Loucy (cell line): Measurements from ENCODE around the gene POLG.

Experiments used
- H2AFZ ChIP-seq: fragments of 200-600 bp; sonication (generic); 2 replicates; pipeline ENCODE4 v1.6.0; 2016; ENCODE audit warnings: antibody characterized with exemption, mild to moderate bottlenecking, low read length, moderate library complexity
- H3F3A ChIP-seq: fragments of 200-600 bp; 2 replicates; pipeline ENCODE4 v1.6.0; 2016; ENCODE audit warnings: antibody characterized with exemption, low read depth, mild to moderate bottlenecking
- H3K27me3 ChIP-seq: fragments of 200-600 bp; sonication (generic); 2 replicates; pipeline ENCODE4 v1.6.1; 2014; ENCODE audit warnings: low read length, mild to moderate bottlenecking; ENCODE audit not compliant: insufficient read depth, poor library complexity, severe bottlenecking
- H3K36me3 ChIP-seq: fragments of 200-600 bp; sonication (generic); 2 replicates; pipeline ENCODE4 v1.6.1; 2016; ENCODE audit warnings: low read length; ENCODE audit not compliant: insufficient read depth
- H3K4me1 ChIP-seq: fragments of 200-600 bp; sonication (generic); 2 replicates; pipeline ENCODE4 v1.5.1; 2014; ENCODE audit warnings: low read length, mild to moderate bottlenecking; ENCODE audit not compliant: insufficient read depth, poor library complexity, severe bottlenecking
- H3K4me2 ChIP-seq: fragments of 200-600 bp; sonication (generic); 2 replicates; pipeline ENCODE4 v1.6.0; 2014; ENCODE audit warnings: antibody characterized with exemption, low read length, low read depth, mild to moderate bottlenecking; ENCODE audit not compliant: poor library complexity, severe bottlenecking
- H3K4me3 ChIP-seq: fragments of 200-600 bp; sonication (generic); 2 replicates; pipeline ENCODE4 v1.5.1; 2014; ENCODE audit warnings: low read length, mild to moderate bottlenecking, mixed read lengths; ENCODE audit not compliant: poor library complexity, severe bottlenecking
- H3K79me2 ChIP-seq: fragments of 200-600 bp; sonication (generic); 2 replicates; pipeline ENCODE4 v1.6.1; 2014; ENCODE audit warnings: low read length; ENCODE audit not compliant: insufficient read depth
- H3K9ac ChIP-seq: fragments of 200-600 bp; sonication (generic); 2 replicates; pipeline ENCODE4 v1.6.0; 2014; ENCODE audit warnings: mild to moderate bottlenecking, low read depth, low read length, moderate library complexity; ENCODE audit not compliant: poor library complexity, severe bottlenecking
- H3K9me2 ChIP-seq: fragments of 200-600 bp; sonication (generic); replicated peaks from 2 replicates; pipeline ENCODE4 v1.6.1; 2016; ENCODE audit warnings: low read depth, low read length, mixed read lengths
- H3K9me3 ChIP-seq: fragments of 200-600 bp; sonication (generic); 2 replicates; pipeline ENCODE4 v1.6.1; 2014; ENCODE audit warnings: mild to moderate bottlenecking, antibody characterized with exemption, low read length, low read depth; ENCODE audit not compliant: insufficient read depth
- H4K20me1 ChIP-seq: fragments of 200-600 bp; sonication (generic); 2 replicates; pipeline ENCODE4 v1.6.0; 2014; ENCODE audit warnings: antibody characterized with exemption, low read length, mild to moderate bottlenecking; ENCODE audit not compliant: insufficient read depth, poor library complexity, severe bottlenecking
- CTCF ChIP-seq: fragments of 200-600 bp; sonication (generic); conservative IDR thresholded peaks from 2 replicates; pipeline ENCODE4 v1.5.1; 2014; ENCODE audit warnings: mild to moderate bottlenecking, antibody characterized with exemption, low read length
- EZH2phosphoT487 ChIP-seq: fragments of 200-600 bp; IDR thresholded peaks from 2 replicates; pipeline ENCODE4 v1.6.1; 2018; ENCODE audit warnings: antibody characterized with exemption, mild to moderate bottlenecking, moderate library complexity, borderline replicate concordance

The POLG gene

DNA sequence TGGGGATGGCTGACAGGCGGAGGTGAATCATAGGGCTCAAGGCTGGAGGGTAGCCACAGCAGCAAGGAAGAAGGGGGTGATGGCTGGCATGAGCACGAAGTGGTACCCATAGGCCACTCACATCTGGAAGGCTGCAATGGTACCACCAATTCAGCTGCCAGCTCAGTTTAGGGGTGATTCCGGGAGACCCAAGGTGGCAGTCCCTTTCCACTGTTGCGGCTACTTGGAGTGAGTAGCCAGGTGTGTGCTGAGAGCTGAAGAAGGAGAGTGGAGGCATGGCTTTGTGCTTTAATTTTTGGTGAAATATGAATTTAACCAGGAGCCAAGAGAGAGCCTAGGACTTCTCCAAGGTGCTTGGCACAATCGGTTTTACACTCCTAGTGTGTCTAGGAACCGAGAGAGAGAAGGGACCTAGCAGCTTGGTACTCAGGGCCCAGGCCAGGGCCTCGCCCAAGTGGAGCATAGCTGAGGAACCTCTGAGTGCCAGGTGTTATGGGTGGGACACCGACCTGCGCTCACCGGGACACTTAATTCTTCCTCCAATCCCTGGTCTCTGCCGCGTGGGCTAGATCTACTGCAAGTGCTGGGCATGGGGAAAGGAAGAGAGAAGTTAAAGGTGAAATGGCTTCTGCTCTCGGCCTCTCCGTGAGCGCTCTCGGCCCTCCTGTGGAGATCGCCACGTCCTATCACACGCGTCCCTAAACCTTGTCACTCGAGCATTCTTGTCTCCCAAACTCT lies 32.2 kb upstream of the POLG start:
- H3F3A ChIP-seq: no peaks in the 10 kb centered on the region
- no peak overlapping the region for H3K4me3 ChIP-seq
- TF ChIP-seq CTCF (no peak), EZH2phosphoT487 (no peak)
- no peaks in the 10 kb centered on the region for H3K9me2 ChIP-seq
- no peaks in the 10 kb centered on the region for H3K36me3 ChIP-seq
- H3K9ac ChIP-seq: no peak overlapping the region
- peaks cover 5% of the 10 kb centered on the region for H3K27me3 ChIP-seq
- H2AFZ ChIP-seq: no peak overlapping the region
- H3K4me1 ChIP-seq: no peaks in the 10 kb centered on the region
- H3K9me3 ChIP-seq: no peaks in the 10 kb centered on the region
- no peak overlapping the region for H3K4me2 ChIP-seq
- H4K20me1 ChIP-seq: no peaks in the 10 kb centered on the region
- H3K79me2 ChIP-seq: no peaks in the 10 kb centered on the region

- no peaks in the 10 kb centered on the region for H3K79me2 ChIP-seq
- no peaks in the 10 kb centered on the region for H3K4me1 ChIP-seq
- no peaks in the 10 kb centered on the region for H3K9me3 ChIP-seq
- no peak overlapping the region for H3K4me3 ChIP-seq
- H3F3A ChIP-seq: no peaks in the 10 kb centered on the region
- peaks cover 5% of the 10 kb centered on the region for H3K27me3 ChIP-seq
- no peak overlapping the region for H2AFZ ChIP-seq
- no peaks in the 10 kb centered on the region for H3K36me3 ChIP-seq
- H4K20me1 ChIP-seq: no peaks in the 10 kb centered on the region
- H3K9ac ChIP-seq: no peak overlapping the region
- TF ChIP-seq EZH2phosphoT487 (no peak), CTCF (no peak)
- H3K4me2 ChIP-seq: no peak overlapping the region
- H3K9me2 ChIP-seq: no peaks in the 10 kb centered on the region
These were observed 30.9 kb upstream of the POLG start for GRCh38 chr15:89365462-89366065.

GRCh38 chr15:89364741-89365450 lies 30.3 kb upstream of the POLG start:
- peaks cover 5% of the 10 kb centered on the region for H3K27me3 ChIP-seq
- H2AFZ ChIP-seq: no peak overlapping the region
- H3K4me2 ChIP-seq: no peak overlapping the region
- H4K20me1 ChIP-seq: no peaks in the 10 kb centered on the region
- no peak overlapping the region for H3K9ac ChIP-seq
- H3K4me1 ChIP-seq: no peaks in the 10 kb centered on the region
- no peaks in the 10 kb centered on the region for H3F3A ChIP-seq
- no peaks in the 10 kb centered on the region for H3K79me2 ChIP-seq
- H3K36me3 ChIP-seq: no peaks in the 10 kb centered on the region
- no peak for TF ChIP-seq EZH2phosphoT487
- no peak for TF ChIP-seq CTCF
- no peaks in the 10 kb centered on the region for H3K9me3 ChIP-seq
- H3K4me3 ChIP-seq: no peak overlapping the region
- no peaks in the 10 kb centered on the region for H3K9me2 ChIP-seq
